Naive thymus-derived CD4-positive, alpha-beta T cell (primary cell): Measurements from ENCODE around the gene DCAF15. TPM values are rescaled to one million over a fixed set of nuclear protein-coding genes. Genes with fewer than 3 reads are reported as not detected.
A peak's percentile ranks its signal among the peaks of the same experiment; 100 is the strongest.

Experiments used
- ATAC-seq: fragments of 150-1000 bp; cut with Tn5 transposase; 2 replicates; pipeline ENCODE4 v1.10.0; 2021; ENCODE audit warnings: mild to moderate bottlenecking, moderate library complexity
- CTCF ChIA-PET: fragments of 350-600 bp; sonication (Branson Sonifier 250); formaldehyde crosslinking; loops from one replicate; lab custom pipeline; 2021; ENCODE audit warnings: antibody characterized with exemption; lab: Charles Lee
- POLR2A ChIA-PET: fragments of 350-600 bp; sonication (Branson Sonifier 250); formaldehyde crosslinking; loops from one replicate; lab custom pipeline; 2021; ENCODE audit warnings: antibody characterized with exemption, inconsistent platforms; lab: Charles Lee
- DNase-seq, 9 donors: peaks; one replicate each; pipeline versions ENCODE4 v3.0.0 to v3.0.0-alpha.2; 2020 to 2022; ENCODE audit warnings: mixed read lengths in 1 of 9
- H3K27ac ChIP-seq: one replicate; pipeline ENCODE4 v1.7.0; 2013; ENCODE audit warnings: mild to moderate bottlenecking, low read depth, low read length, moderate library complexity
- H3K27me3 ChIP-seq, 2 donors: one replicate each; pipeline ENCODE4 v1.7.0; 2013; ENCODE audit warnings: low read length in 2 of 2, mild to moderate bottlenecking in 2 of 2, moderate library complexity in 2 of 2; ENCODE audit not compliant: control insufficient read depth in 2 of 2, insufficient read depth in 2 of 2
- H3K36me3 ChIP-seq, 3 experiments: 1 replicate in 2 of 3; 2 replicates in 1 of 3; pipeline ENCODE4 v1.7.0; 2013; ENCODE audit warnings: low read length in 3 of 3, mild to moderate bottlenecking in 3 of 3, moderate library complexity in 1 of 3; ENCODE audit not compliant: insufficient read depth in 3 of 3, control insufficient read depth in 2 of 3
- H3K4me1 ChIP-seq, 2 donors: one replicate each; pipeline ENCODE4 v1.7.0; 2013; ENCODE audit warnings: low read length in 2 of 2, mild to moderate bottlenecking in 2 of 2, moderate library complexity in 1 of 2; ENCODE audit not compliant: control insufficient read depth in 2 of 2, insufficient read depth in 2 of 2
- H3K4me3 ChIP-seq: 2 replicates; pipeline ENCODE4 v1.7.0; 2013; ENCODE audit warnings: mild to moderate bottlenecking, low read length
- H3K9me3 ChIP-seq, 3 experiments: 1 replicate in 2 of 3; 2 replicates in 1 of 3; pipeline ENCODE4 v1.7.0; 2013; ENCODE audit warnings: low read length in 3 of 3; ENCODE audit not compliant: control insufficient read depth in 2 of 3
- H3K27ac Mint-ChIP-seq, 9 donors: one replicate each; pipeline ENCODE4 v1.8.0; 2020 to 2022; ENCODE audit warnings: mixed read lengths in 9 of 9, mild to moderate bottlenecking in 8 of 9, moderate library complexity in 5 of 9, inconsistent platforms in 2 of 9
- H3K27me3 Mint-ChIP-seq, 5 donors: one replicate each; pipeline ENCODE4 v1.8.0; 2021 to 2022; ENCODE audit warnings: mixed read lengths in 5 of 5, mild to moderate bottlenecking in 1 of 5
- H3K36me3 Mint-ChIP-seq, 5 donors: one replicate each; pipeline ENCODE4 v1.8.0; 2020 to 2022; ENCODE audit warnings: mixed read lengths in 5 of 5, mild to moderate bottlenecking in 3 of 5, inconsistent platforms in 1 of 5
- H3K4me1 Mint-ChIP-seq, 7 donors: one replicate each; pipeline ENCODE4 v1.8.0; 2020 to 2022; ENCODE audit warnings: mixed read lengths in 7 of 7, mild to moderate bottlenecking in 3 of 7, inconsistent platforms in 1 of 7
- H3K4me3 Mint-ChIP-seq, 10 donors: one replicate each; pipeline ENCODE4 v1.8.0; 2020 to 2022; ENCODE audit warnings: mild to moderate bottlenecking in 10 of 10, mixed read lengths in 10 of 10, moderate library complexity in 6 of 10, inconsistent platforms in 2 of 10
- H3K9me3 Mint-ChIP-seq, 11 donors: one replicate each; pipeline ENCODE4 v1.8.0; 2020 to 2022; ENCODE audit warnings: mixed read lengths in 11 of 11, mild to moderate bottlenecking in 4 of 11, inconsistent platforms in 1 of 11, moderate library complexity in 1 of 11
- intact Hi-C, 2 donors: fragments of 100-400 bp; cut with micrococcal nuclease; formaldehyde crosslinking; loops; one replicate each; pipeline ENCODE4 v1.15.1; 2023
- polyA plus RNA-seq, 2 donors: library from polyadenylated mRNA; unstranded; fragments of 300-500 nt; fragmentation: Illumina TruSeq; gene quantifications; one replicate each; pipeline ENCODE4 v1.2.3, GENCODE V29; 2021
- total RNA-seq, 6 experiments: library from RNA in 5 of 6; stranded (reverse) in 5 of 6; gene quantifications; 1 replicate in 5 of 6; 2 replicates in 1 of 6; pipeline ENCODE4 v1.2.3 and lab custom pipeline; 2021 to 2026

DCAF15 gene
- total and polyA plus RNA-seq, 7 experiments from 2014 or later, result 3.7 to 92.0 (median 84.5) TPM

GRCh38 chr19:14002571-14003250 is 50.4 kb downstream of the DCAF15 start:
- H3K27me3 Mint-ChIP-seq, result no peaks in the 10 kb centered on the region
- CTCF ChIA-PET, result interaction anchor here (1.1 to 1.3 kb wide), 2 partner anchors 17 to 19 kb away, joined by 3 read pairs; no protein-coding TSS in a partner anchor

GRCh38 chr19:14003251-14004055 is 51.1 kb downstream of the DCAF15 start:
- no peaks in the 10 kb centered on the region for H3K36me3 ChIP-seq
- Mint-ChIP-seq H3K27me3 (no peaks in the 10 kb centered on the region), H3K4me3 (peak overlapping the region; percentile 70 to 85 (median 74)), H3K27ac (peak overlapping the region; percentile 92 to 100 (median 98)), H3K36me3 (peaks cover 0 to 17% (median 5%) of the 10 kb centered on the region in 5 donors), H3K4me1 (peaks cover 38 to 70% (median 54%) of the 10 kb centered on the region in 7 donors), H3K9me3 (peaks cover 0 to 7% (median 0%) of the 10 kb centered on the region in 11 donors)
- no peaks in the 10 kb centered on the region for H3K27me3 ChIP-seq
- intact Hi-C loops, result no loop called here
- CTCF ChIA-PET, result interaction anchor here (0.6 to 2.2 kb wide), 4 partner anchors 18 to 547 kb away, joined by 3 to 6 read pairs (median 4); no protein-coding TSS in a partner anchor
- no peaks in the 10 kb centered on the region for H3K9me3 ChIP-seq
- H3K4me3 ChIP-seq, result no peak overlapping the region
- POLR2A ChIA-PET, result interaction anchor here (0.7 to 11.6 kb wide), 13 partner anchors 18 to 1089 kb away, joined by 3 to 162 read pairs (median 3); partner anchors contain the start of genes C19orf53, DCAF15, IL27RA and RLN3
- ATAC-seq, result no peak
- peak overlapping the region; percentile 99 for H3K27ac ChIP-seq
- peaks cover 52 to 54% of the 10 kb centered on the region in 2 donors for H3K4me1 ChIP-seq
- peak in 5 of 9 donors; percentile 30 to 41 (median 32) for DNase-seq

More at GRCh38 chr19:14002571-14003250, 50.4 kb downstream of the DCAF15 start:
- Mint-ChIP-seq H3K4me1 (peaks cover 41 to 77% (median 58%) of the 10 kb centered on the region in 7 donors), H3K27ac (peak overlapping the region; percentile 92 to 100 (median 98)), H3K36me3 (peaks cover 0 to 21% (median 5%) of the 10 kb centered on the region in 5 donors), H3K9me3 (peaks cover 0 to 7% (median 0%) of the 10 kb centered on the region in 11 donors), H3K4me3 (peak overlapping the region; percentile 70 to 85 (median 74))
- ATAC-seq (no peak), DNase-seq (peak in 6 of 9 donors; percentile 28 to 51 (median 44))
- POLR2A ChIA-PET, result interaction anchor here (0.6 to 11.6 kb wide), 8 partner anchors 9 to 515 kb away, joined by 3 to 162 read pairs (median 9); partner anchors contain the start of genes DCAF15, IL27RA and RLN3
- H3K36me3 ChIP-seq, result no peaks in the 10 kb centered on the region
- H3K4me3 ChIP-seq, result no peak overlapping the region
- H3K27me3 ChIP-seq, result no peaks in the 10 kb centered on the region
- peaks cover 52 to 54% of the 10 kb centered on the region in 2 donors for H3K4me1 ChIP-seq
- H3K27ac ChIP-seq, result peak overlapping the region; percentile 99
- intact Hi-C loops, result loop anchor here in 1 of 2 donors (1.0 kb wide), 1 partner anchor 16 kb away; no protein-coding TSS in a partner anchor
- no peaks in the 10 kb centered on the region for H3K9me3 ChIP-seq

GRCh38 chr19:14004619-14005348 is 52.5 kb downstream of the DCAF15 start:
- peaks cover 0 to 10% (median 0%) of the 10 kb centered on the region in 5 donors for H3K36me3 Mint-ChIP-seq

GRCh38 chr19:14005349-14006084 is 53.2 kb downstream of the DCAF15 start:
- Mint-ChIP-seq H3K27me3 (no peaks in the 10 kb centered on the region), H3K4me3 (peak overlapping the region; percentile 83 to 98 (median 96)), H3K27ac (peak overlapping the region; percentile 98 to 100 (median 100)), H3K36me3 (peaks cover 0 to 4% (median 0%) of the 10 kb centered on the region in 5 donors), H3K9me3 (peaks cover 0 to 7% (median 0%) of the 10 kb centered on the region in 11 donors), H3K4me1 (peaks cover 31 to 55% (median 44%) of the 10 kb centered on the region in 7 donors)
- POLR2A ChIA-PET, result interaction anchor here (0.6 to 11.6 kb wide), 24 partner anchors 8 to 433 kb away, joined by 3 to 162 read pairs (median 4); partner anchors contain the start of genes C19orf53, DCAF15, IL27RA and MRI1
- no peaks in the 10 kb centered on the region for H3K27me3 ChIP-seq
- H3K27ac ChIP-seq, result peak overlapping the region; percentile 99
- H3K9me3 ChIP-seq, result no peaks in the 10 kb centered on the region
- peaks cover 44 to 49% of the 10 kb centered on the region in 2 donors for H3K4me1 ChIP-seq
- ATAC-seq (peak; percentile 74), DNase-seq (peak; percentile 84 to 95 (median 87))
- CTCF ChIA-PET, result interaction anchor here (1.1 to 2.2 kb wide), 3 partner anchors 26 to 102 kb away, joined by 4 to 6 read pairs (median 4); partner anchors contain the start of gene IL27RA
- intact Hi-C loops, result loop anchor here (1.0 to 5.0 kb wide), 17 partner anchors 19 to 853 kb away; partner anchors contain the start of genes BRME1 (in 2 of the 2), CC2D1A (in 2 of the 2), DCAF15 (in 2 of the 2) and MISP3 (in 2 of the 2)
- H3K36me3 ChIP-seq, result no peaks in the 10 kb centered on the region
- peak overlapping the region; percentile 77 for H3K4me3 ChIP-seq

More at GRCh38 chr19:14004619-14005348, 52.5 kb downstream of the DCAF15 start:
- no peak for ATAC-seq
- H3K4me1 ChIP-seq, result peaks cover 51 to 52% of the 10 kb centered on the region in 2 donors
- H3K36me3 ChIP-seq, result no peaks in the 10 kb centered on the region
- POLR2A ChIA-PET, result interaction anchor here (0.7 to 11.6 kb wide), 15 partner anchors 10 to 1091 kb away, joined by 3 to 162 read pairs (median 3); partner anchors contain the start of genes DCAF15, IL27RA and RLN3
- Mint-ChIP-seq H3K9me3 (peaks cover 0 to 7% (median 0%) of the 10 kb centered on the region in 11 donors), H3K27ac (peak overlapping the region; percentile 88 to 100 (median 95)), H3K4me3 (peak overlapping the region; percentile 72 to 97 (median 84)), H3K4me1 (peaks cover 38 to 62% (median 49%) of the 10 kb centered on the region in 7 donors), H3K27me3 (no peaks in the 10 kb centered on the region)
- DNase-seq, result peak in 1 of 9 donors; percentile 7
- H3K4me3 ChIP-seq, result peak overlapping the region; percentile 77
- CTCF ChIA-PET, result interaction anchor here (0.6 to 2.2 kb wide), 4 partner anchors 45 to 517 kb away, joined by 3 to 6 read pairs (median 4); no protein-coding TSS in a partner anchor
- H3K9me3 ChIP-seq, result no peaks in the 10 kb centered on the region
- intact Hi-C loops, result loop anchor here (5.0 kb wide), 3 partner anchors 68 to 513 kb away; partner anchors contain the start of genes MISP3 (in 2 of the 2), ASF1B (in 1 of the 2) and DNAJB1 (in 1 of the 2)
- peak overlapping the region; percentile 99 for H3K27ac ChIP-seq
- H3K27me3 ChIP-seq, result no peaks in the 10 kb centered on the region
